Measurements from ENCODE around the gene CXorf66.
"Not testable (repeated sequence)": the region's sequence is repeated elsewhere in the genome, so short reads cannot be mapped to it uniquely, and the experiment has no call there.

The CXorf66 gene, protein sequence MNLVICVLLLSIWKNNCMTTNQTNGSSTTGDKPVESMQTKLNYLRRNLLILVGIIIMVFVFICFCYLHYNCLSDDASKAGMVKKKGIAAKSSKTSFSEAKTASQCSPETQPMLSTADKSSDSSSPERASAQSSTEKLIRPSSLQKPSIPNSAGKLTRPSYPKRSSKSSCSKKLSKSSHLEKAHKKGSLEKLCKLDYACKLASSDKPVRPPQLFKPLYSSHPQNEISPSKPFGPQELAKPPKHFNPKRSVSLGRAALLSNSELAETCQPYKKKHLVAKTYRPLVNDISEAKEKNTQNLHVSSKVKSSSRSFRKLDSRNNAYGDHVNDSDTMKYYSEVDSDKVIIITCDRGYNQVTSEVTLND

DNA sequence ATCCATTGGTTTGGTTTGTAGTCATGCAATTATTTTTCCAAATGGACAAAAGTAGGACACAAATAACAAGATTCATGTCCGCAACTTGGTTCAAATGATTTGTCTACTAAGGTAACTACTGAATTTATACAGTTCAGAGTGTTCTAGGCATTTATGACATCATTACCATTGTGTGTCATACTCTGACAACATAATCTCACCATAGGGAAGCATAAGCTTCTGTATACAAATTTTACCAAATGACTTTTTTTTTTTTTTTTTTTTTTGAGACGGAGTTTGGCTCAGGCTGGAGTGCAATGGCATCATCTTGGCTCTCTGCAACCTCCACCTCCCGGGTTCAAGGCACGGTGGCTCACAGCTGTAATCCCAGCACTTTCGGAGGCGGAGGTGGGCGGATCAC lies at the start of gene CXorf66:
CXorf66 (minus strand) TSS at position 101 of the 400 bp plus-strand sequence; CDS start at position 76, 25 bp downstream.
- peaks cover 4% of the 10 kb centered on the region for H3K27me3 ChIP-seq (ENCODE audit: control insufficient read depth, insufficient read depth, low read length)
- no peaks in the 10 kb centered on the region for H3K36me3 ChIP-seq (ENCODE audit: control insufficient read depth, insufficient read depth, low read length)
- H3K9me3 ChIP-seq (ENCODE audit: control insufficient read depth, insufficient read depth, low read depth, low read length) = no peaks in the 10 kb centered on the region
- H3K4me1 ChIP-seq (ENCODE audit: control insufficient read depth, insufficient read depth, low read length) = peaks cover 4% of the 10 kb centered on the region
- H3K4me3 ChIP-seq (ENCODE audit: low read depth, low read length) = no peak within 1 kb of the TSS
- H3K27ac ChIP-seq (ENCODE audit: low read depth, low read length) = no peak within 1 kb of the TSS
- H3K9ac ChIP-seq (ENCODE audit: low read length) = no peak within 1 kb of the TSS

DNA sequence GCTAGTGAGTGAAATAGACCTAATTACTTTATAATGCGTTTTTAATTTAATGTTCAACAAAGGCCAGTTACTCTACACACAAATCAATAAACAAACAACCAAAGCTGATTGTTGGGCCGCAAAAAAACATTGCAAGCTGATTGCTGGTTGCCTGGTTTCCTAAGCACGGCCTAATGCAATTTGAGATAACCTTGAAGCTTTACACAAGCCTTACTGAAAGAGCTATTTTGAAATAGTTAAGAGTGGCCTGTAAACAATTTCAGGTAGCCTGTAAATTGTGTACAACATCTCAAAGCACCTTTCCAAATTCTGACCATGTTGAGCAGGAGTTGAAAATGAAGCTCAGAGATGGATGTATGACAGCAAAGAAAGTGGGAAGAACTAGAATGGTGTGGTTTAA lies 17.5 kb upstream of the CXorf66 start:
- Histone ChIP-seq H3K4me3 (ENCODE audit: low read depth, low read length) (no peak overlapping the region), H3K27ac (ENCODE audit: low read depth, low read length) (no peak overlapping the region), H3K4me1 (ENCODE audit: control insufficient read depth, insufficient read depth, low read length) (no peaks in the 10 kb centered on the region), H3K36me3 (ENCODE audit: control insufficient read depth, insufficient read depth, low read length) (no peaks in the 10 kb centered on the region), H3K9me3 (ENCODE audit: control insufficient read depth, insufficient read depth, low read depth, low read length) (no peaks in the 10 kb centered on the region), H3K9ac (ENCODE audit: low read length) (no peak overlapping the region), H3K27me3 (ENCODE audit: control insufficient read depth, insufficient read depth, low read length) (no peaks in the 10 kb centered on the region; the same call in 1 of the 2 replicates)

DNA sequence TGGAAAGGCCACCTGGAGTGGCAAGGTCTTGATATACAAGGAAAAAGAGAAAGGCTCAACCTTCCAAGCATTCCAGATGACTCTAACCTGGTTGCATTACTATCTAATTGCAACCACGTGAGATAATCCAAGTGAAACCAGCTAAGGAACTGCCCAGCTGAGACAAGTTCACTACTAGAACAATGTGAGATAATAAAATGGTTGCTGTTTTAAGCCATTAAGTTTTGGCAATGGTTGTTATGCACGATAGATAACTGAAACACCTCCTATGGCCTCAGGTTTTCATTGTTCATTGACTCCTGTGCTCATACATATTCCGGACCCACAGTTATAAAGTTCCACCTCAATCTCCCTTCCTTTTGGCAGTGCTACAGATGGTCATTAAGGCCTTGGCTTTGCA lies 9.2 kb upstream of the CXorf66 start:
- Histone ChIP-seq H3K9me3 (ENCODE audit: control insufficient read depth, insufficient read depth, low read depth, low read length) (peaks cover 10% of the 10 kb centered on the region; the same call in 1 of the 2 replicates), H3K27ac (ENCODE audit: low read depth, low read length) (no peak overlapping the region), H3K27me3 (ENCODE audit: control insufficient read depth, insufficient read depth, low read length) (peaks cover 27% of the 10 kb centered on the region), H3K4me1 (ENCODE audit: control insufficient read depth, insufficient read depth, low read length) (peaks cover 9% of the 10 kb centered on the region), H3K9ac (ENCODE audit: low read length) (no peak overlapping the region), H3K4me3 (ENCODE audit: low read depth, low read length) (no peak overlapping the region), H3K36me3 (ENCODE audit: control insufficient read depth, insufficient read depth, low read length) (no peaks in the 10 kb centered on the region)

DNA sequence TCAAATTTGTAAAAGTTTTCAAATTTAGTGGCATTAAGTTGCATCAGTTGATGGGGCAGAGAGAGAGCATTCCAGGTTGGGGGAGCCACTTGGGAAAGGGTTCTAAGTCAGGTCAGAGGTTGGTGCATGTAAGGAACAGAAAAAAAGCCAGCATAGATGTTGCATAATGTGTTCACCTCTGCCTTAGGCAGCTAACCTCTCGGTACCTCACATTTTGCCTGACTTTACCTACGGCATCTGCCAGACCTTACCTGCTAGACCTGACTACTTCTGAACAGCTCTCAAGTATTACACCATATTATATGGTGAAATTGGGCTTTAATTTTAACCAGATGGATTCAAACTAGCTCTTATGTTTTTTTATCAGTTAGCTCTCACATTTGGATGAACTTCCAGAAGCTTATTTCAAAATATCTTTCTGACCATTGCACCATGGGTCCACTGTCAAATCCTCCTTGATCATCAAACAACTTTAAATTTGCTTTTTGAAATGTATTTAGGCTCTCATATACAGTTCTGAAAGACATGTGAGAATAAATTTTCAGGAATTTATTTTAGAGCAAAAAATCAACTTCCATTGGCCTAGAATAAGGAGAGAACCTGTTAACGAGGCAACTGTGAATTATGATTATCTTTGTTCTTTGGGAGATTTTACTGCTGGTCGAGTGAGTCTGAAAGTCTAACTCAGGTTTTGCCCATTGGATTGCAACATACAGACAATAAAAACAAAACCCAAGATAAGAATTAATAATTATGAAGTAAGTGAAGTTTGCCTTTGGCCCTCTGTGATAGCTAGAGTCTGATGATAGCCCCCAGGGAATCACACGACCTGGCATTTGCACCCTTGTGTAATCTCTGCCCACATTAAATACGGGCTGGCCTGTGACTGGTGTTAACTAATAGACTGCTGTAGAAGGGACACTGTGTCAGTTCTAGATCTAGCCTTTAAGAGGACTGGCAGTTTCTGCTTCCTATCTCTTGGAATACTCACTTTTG lies 7.6 kb upstream of the CXorf66 start:
- Histone ChIP-seq H3K4me3 (ENCODE audit: low read depth, low read length) (no peak overlapping the region), H3K9me3 (ENCODE audit: control insufficient read depth, insufficient read depth, low read depth, low read length) (peaks cover 10% of the 10 kb centered on the region; the same call in 1 of the 2 replicates), H3K36me3 (ENCODE audit: control insufficient read depth, insufficient read depth, low read length) (no peaks in the 10 kb centered on the region), H3K27ac (ENCODE audit: low read depth, low read length) (no peak overlapping the region), H3K9ac (ENCODE audit: low read length) (no peak overlapping the region), H3K4me1 (ENCODE audit: control insufficient read depth, insufficient read depth, low read length) (peaks cover 9% of the 10 kb centered on the region), H3K27me3 (ENCODE audit: control insufficient read depth, insufficient read depth, low read length) (peaks cover 27% of the 10 kb centered on the region)

DNA sequence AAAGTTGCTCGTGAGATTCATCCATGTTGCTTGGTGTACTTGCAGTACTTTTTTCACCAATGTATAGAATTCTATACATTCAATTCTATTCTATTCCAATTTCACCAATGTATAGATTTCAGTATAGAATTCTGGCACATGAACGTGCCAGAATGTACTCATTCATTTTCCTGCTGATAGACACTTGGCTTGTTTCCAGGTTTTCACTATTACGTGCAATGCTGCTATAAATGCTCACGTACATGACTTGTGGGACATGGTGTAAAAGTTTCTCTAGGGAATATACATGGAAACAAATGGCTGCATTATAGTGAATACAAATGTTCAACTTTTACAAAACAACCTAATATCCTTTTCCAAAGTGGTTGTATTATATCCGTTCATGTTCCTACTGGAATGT lies 6.8 kb upstream of the CXorf66 start:
- Histone ChIP-seq H3K9ac (ENCODE audit: low read length) (no peak overlapping the region), H3K4me3 (ENCODE audit: low read depth, low read length) (no peak overlapping the region), H3K9me3 (ENCODE audit: control insufficient read depth, insufficient read depth, low read depth, low read length) (peaks cover 10% of the 10 kb centered on the region; the same call in 1 of the 2 replicates), H3K27ac (ENCODE audit: low read depth, low read length) (no peak overlapping the region), H3K36me3 (ENCODE audit: control insufficient read depth, insufficient read depth, low read length) (no peaks in the 10 kb centered on the region), H3K4me1 (ENCODE audit: control insufficient read depth, insufficient read depth, low read length) (peaks cover 9% of the 10 kb centered on the region), H3K27me3 (ENCODE audit: control insufficient read depth, insufficient read depth, low read length) (peaks cover 27% of the 10 kb centered on the region)

DNA sequence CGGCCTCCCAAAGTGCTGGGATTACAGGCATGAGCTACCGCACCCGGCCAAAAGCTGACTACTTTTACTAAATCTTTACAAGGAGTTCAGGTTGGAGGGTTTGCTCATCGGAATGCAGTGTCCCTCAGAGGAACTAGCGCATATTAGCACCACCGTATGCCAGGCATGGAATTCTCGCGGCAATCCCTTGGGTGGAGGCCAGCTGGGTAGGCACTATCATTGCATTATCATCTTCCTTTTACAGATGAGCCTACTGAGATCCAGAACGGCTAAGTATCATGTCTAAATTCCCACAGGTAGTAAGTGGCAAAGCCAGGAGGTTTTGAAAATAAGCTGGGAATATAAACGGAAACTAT lies 6.1 kb upstream of the CXorf66 start:
- H3K9me3 ChIP-seq (ENCODE audit: control insufficient read depth, insufficient read depth, low read depth, low read length) = peaks cover 6% of the 10 kb centered on the region; the same call in 1 of the 2 replicates
- no peak overlapping the region for H3K27ac ChIP-seq (ENCODE audit: low read depth, low read length)
- H3K4me1 ChIP-seq (ENCODE audit: control insufficient read depth, insufficient read depth, low read length) = peaks cover 9% of the 10 kb centered on the region
- peak overlapping the region; percentile 57 for H3K4me3 ChIP-seq (ENCODE audit: low read depth, low read length)
- no peaks in the 10 kb centered on the region for H3K36me3 ChIP-seq (ENCODE audit: control insufficient read depth, insufficient read depth, low read length)
- H3K9ac ChIP-seq (ENCODE audit: low read length) = peak overlapping the region; percentile 51
- peaks cover 27% of the 10 kb centered on the region for H3K27me3 ChIP-seq (ENCODE audit: control insufficient read depth, insufficient read depth, low read length)

DNA sequence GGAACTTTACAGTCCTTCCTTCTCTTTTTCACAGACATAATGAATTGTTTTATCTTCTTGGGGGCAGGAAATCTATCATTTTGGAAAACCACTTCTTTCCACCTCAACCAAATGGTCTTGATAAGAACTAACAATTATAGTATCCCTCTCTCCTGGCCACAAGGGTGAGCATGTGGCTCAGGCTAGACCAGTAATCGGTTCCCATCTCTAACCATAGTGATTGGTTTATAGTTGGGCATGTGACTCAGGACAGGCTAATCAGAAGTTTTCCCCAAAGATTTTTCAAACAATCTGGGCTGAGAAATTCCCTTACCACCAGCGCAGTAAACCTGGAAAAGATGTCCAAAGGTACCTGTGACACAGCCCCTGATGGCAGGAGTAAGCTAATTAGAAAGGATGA lies 4.0 kb upstream of the CXorf66 start:
- peaks cover 27% of the 10 kb centered on the region for H3K27me3 ChIP-seq (ENCODE audit: control insufficient read depth, insufficient read depth, low read length)
- H3K27ac ChIP-seq (ENCODE audit: low read depth, low read length) = no peak overlapping the region
- H3K9me3 ChIP-seq (ENCODE audit: control insufficient read depth, insufficient read depth, low read depth, low read length) = no peaks in the 10 kb centered on the region
- H3K36me3 ChIP-seq (ENCODE audit: control insufficient read depth, insufficient read depth, low read length) = no peaks in the 10 kb centered on the region
- no peak overlapping the region for H3K4me3 ChIP-seq (ENCODE audit: low read depth, low read length)
- no peak overlapping the region for H3K9ac ChIP-seq (ENCODE audit: low read length)
- peaks cover 9% of the 10 kb centered on the region for H3K4me1 ChIP-seq (ENCODE audit: control insufficient read depth, insufficient read depth, low read length)

DNA sequence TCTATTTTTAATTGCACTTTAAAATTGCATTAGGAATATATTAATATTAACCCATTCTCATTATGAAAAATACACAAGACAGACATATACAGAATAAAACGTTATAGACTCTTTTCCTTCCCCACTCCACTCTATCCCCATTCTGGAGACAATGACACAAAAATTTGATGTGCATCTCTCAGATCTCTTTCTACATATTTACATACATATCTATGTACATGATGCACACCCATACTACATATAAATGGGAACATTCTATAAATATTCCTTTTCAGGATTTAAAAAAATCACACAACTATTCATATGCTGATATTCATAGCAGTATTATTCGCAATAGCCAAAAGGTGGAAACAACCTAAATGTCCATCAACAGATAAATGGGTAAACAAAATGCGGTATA lies 2.4 kb upstream of the CXorf66 start:
- no peaks in the 10 kb centered on the region for H3K36me3 ChIP-seq (ENCODE audit: control insufficient read depth, insufficient read depth, low read length)
- H3K27me3 ChIP-seq (ENCODE audit: control insufficient read depth, insufficient read depth, low read length) = peaks cover 21% of the 10 kb centered on the region
- no peak overlapping the region for H3K9ac ChIP-seq (ENCODE audit: low read length)
- H3K9me3 ChIP-seq (ENCODE audit: control insufficient read depth, insufficient read depth, low read depth, low read length) = no peaks in the 10 kb centered on the region
- H3K4me3 ChIP-seq (ENCODE audit: low read depth, low read length) = no peak overlapping the region
- H3K27ac ChIP-seq (ENCODE audit: low read depth, low read length) = no peak overlapping the region
- peaks cover 9% of the 10 kb centered on the region for H3K4me1 ChIP-seq (ENCODE audit: control insufficient read depth, insufficient read depth, low read length)

DNA sequence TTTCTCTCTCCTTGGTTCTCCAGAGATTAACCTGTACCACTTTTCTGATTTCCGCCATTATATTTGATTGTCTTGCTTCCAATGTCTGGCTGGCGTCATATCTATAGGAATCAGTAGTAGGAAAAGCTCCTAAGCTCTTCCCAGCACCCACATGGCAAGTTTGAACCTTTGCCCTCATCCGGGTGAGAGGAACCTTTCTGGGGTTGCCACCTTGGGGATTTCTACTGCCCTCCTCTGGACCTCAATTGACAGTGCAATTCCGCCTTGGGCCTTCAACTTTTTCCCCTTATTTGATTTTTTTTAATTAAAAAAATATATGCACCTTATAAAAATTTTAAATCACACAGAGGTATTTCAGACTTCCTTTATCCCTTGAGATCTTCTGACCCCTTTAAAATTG lies 2.0 kb upstream of the CXorf66 start:
- Histone ChIP-seq H3K4me1 (ENCODE audit: control insufficient read depth, insufficient read depth, low read length) (peaks cover 9% of the 10 kb centered on the region), H3K9me3 (ENCODE audit: control insufficient read depth, insufficient read depth, low read depth, low read length) (no peaks in the 10 kb centered on the region), H3K27ac (ENCODE audit: low read depth, low read length) (no peak overlapping the region), H3K9ac (ENCODE audit: low read length) (no peak overlapping the region), H3K4me3 (ENCODE audit: low read depth, low read length) (no peak overlapping the region), H3K36me3 (ENCODE audit: control insufficient read depth, insufficient read depth, low read length) (no peaks in the 10 kb centered on the region), H3K27me3 (ENCODE audit: control insufficient read depth, insufficient read depth, low read length) (peaks cover 17% of the 10 kb centered on the region)

DNA sequence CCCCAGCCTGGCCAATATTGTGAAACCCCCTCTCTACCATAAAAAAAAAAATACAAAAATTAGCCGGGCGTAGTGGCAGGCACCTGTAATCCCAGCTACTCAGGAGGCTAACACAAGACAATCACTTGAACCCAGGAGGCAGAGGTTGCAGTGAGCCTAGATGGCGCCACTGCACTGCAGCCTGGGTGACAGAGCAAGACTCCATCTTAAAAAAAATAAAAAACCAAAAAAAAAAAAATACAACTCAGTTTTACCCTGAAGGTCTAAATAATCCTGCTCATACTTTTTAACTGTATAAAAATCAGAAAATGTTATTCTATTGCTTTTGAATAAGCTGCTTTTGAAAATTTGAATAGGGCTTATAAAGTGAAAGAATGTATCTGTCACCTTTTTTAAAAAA lies 838 bp upstream of the CXorf66 start:
- not testable (repeated sequence) for H3K9ac ChIP-seq (ENCODE audit: low read length); H3K9me3 ChIP-seq (ENCODE audit: control insufficient read depth, insufficient read depth, low read depth, low read length); H3K27ac ChIP-seq (ENCODE audit: low read depth, low read length); H3K4me3 ChIP-seq (ENCODE audit: low read depth, low read length); H3K36me3 ChIP-seq (ENCODE audit: control insufficient read depth, insufficient read depth, low read length); H3K27me3 ChIP-seq (ENCODE audit: control insufficient read depth, insufficient read depth, low read length); H3K4me1 ChIP-seq (ENCODE audit: control insufficient read depth, insufficient read depth, low read length)

DNA sequence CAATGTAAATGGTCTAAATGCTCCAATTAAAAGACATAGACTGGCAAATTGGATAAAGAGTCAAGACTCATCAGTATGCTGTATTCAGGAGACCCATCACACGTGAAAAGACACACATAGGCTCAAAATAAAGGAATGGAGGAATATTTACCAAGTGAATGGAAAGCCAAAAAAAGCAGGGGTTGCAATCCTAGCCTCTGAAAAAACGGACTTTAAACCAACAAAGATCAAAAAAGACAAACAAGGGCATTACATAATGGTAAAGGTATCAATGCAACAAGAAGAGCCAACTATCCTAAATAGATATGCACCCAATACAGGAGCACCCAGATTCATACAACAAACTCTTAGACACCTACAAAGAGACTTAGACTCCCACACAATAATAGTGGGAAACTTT lies 4.2 kb downstream of the CXorf66 start:
- H3K4me3 ChIP-seq (ENCODE audit: low read depth, low read length); H3K27me3 ChIP-seq (ENCODE audit: control insufficient read depth, insufficient read depth, low read length); H3K27ac ChIP-seq (ENCODE audit: low read depth, low read length); H3K9me3 ChIP-seq (ENCODE audit: control insufficient read depth, insufficient read depth, low read depth, low read length); H3K9ac ChIP-seq (ENCODE audit: low read length); H3K36me3 ChIP-seq (ENCODE audit: control insufficient read depth, insufficient read depth, low read length); H3K4me1 ChIP-seq (ENCODE audit: control insufficient read depth, insufficient read depth, low read length): not testable (repeated sequence)
